UCSD-AML1 (cell line): ENCODE measurements around the gene DBNL.

Source experiments
- DNase-seq: peaks from one replicate; lab custom pipeline; 2025; ENCODE audit not compliant: unreplicated experiment; lab: John Stamatoyannopoulos, UW

Gene DBNL

GRCh38 chr7:44097064-44097932, 52.8 kb downstream of the DBNL start:
- peak; percentile 12 for DNase-seq

- no peak for DNase-seq
Measured at GRCh38 chr7:44098092-44099068, 53.9 kb downstream of the DBNL start.

GRCh38 chr7:44099669-44100068, 55.2 kb downstream of the DBNL start:
- DNase-seq, result no peak

- no peak for DNase-seq
Measured at GRCh38 chr7:44100458-44101302, 56.2 kb downstream of the DBNL start.

GRCh38 chr7:44101303-44101965, 56.9 kb downstream of the DBNL start:
- DNase-seq, result no peak

GRCh38 chr7:44101966-44102845, 57.7 kb downstream of the DBNL start:
- DNase-seq, result no peak

GRCh38 chr7:44102846-44103565, 58.5 kb downstream of the DBNL start:
- DNase-seq, result no peak

GRCh38 chr7:44103566-44103922, 59.0 kb downstream of the DBNL start:
- DNase-seq, result no peak

GRCh38 chr7:44103923-44104859, 59.7 kb downstream of the DBNL start, which contains the start of gene AEBP1:
TSS of gene AEBP1 (plus strand) at chr7:44104345. CDS start at chr7:44104666, 321 bp downstream.
- DNase-seq, result no peak

- no peak for DNase-seq
Measured at GRCh38 chr7:44104860-44105771, 60.6 kb downstream of the DBNL start.

GRCh38 chr7:44105832-44106231, 61.3 kb downstream of the DBNL start:
- no peak for DNase-seq

GRCh38 chr7:44106311-44107065, 62.0 kb downstream of the DBNL start:
- DNase-seq, result no peak

GRCh38 chr7:44107116-44107960, 62.8 kb downstream of the DBNL start:
- DNase-seq, result no peak

- no peak for DNase-seq
Measured at GRCh38 chr7:44107961-44108767, 63.7 kb downstream of the DBNL start.
